ENCODE data around the gene BTNL9.

- TF ChIP-seq CTCF (IDR thresholded peaks at IDR 0.05) (no peak), CBX8 (IDR thresholded peaks at IDR 0.05) (no peak), POLR2A (IDR thresholded peaks at IDR 0.05; ENCODE audit: low read length) (no peak), RNF2 (IDR thresholded peaks at IDR 0.05; ENCODE audit: borderline replicate concordance, low read depth) (no peak), POLR2AphosphoS2 (conservative IDR thresholded peaks at IDR 0.05; ENCODE audit: low read length) (no peak), MYC (IDR thresholded peaks at IDR 0.05; ENCODE audit: borderline replicate concordance, low read length) (no peak), JUN (IDR thresholded peaks at IDR 0.05) (no peak), BHLHE40 (IDR thresholded peaks at IDR 0.05; ENCODE audit: low read depth, low read length) (no peak), CHD4 (IDR thresholded peaks at IDR 0.05; ENCODE audit: borderline replicate concordance) (no peak), EP300 (IDR thresholded peaks at IDR 0.05) (no peak), PBX3 (IDR thresholded peaks at IDR 0.05) (no peak), TP53 (CRISPR knock-in tag; IDR thresholded peaks at IDR 0.05) (no peak), ESRRA (IDR thresholded peaks at IDR 0.05; ENCODE audit: borderline replicate concordance, low read length) (no peak), GATA3 (IDR thresholded peaks at IDR 0.05; ENCODE audit: borderline replicate concordance) (no peak)
Observed at GRCh38 chr5:181087309-181087708, 47.2 kb downstream of the BTNL9 start.

All from A549 (cell line).